Kasumi-1 (cell line): ENCODE data around the gene NELL2.

ENCODE experiments used
- DNase-seq, 2 experiments: peaks; one replicate each; lab custom pipeline; 2025; lab: John Stamatoyannopoulos, UW

The NELL2 gene

DNA sequence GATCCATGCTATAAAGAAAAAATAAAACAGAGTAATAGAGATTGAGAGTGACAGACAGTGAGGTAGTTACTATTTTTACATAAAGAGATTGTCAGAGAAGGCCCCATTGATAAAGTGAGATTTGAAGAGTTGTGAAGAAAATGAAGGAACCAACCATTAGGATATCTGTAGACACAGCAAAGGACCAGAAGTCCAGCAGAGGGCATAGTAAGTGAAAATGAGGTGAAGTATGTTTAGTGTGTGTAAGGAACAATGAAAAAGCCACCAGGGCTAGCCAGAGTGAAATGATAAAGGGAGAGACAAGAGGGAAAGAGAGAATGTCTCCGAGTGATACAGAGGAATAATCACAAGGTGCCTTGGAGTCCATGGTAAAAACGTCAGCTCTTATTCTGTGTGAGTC is 411.0 kb downstream of the NELL2 start:
- DNase-seq: peak; percentile 19 to 39

DNA sequence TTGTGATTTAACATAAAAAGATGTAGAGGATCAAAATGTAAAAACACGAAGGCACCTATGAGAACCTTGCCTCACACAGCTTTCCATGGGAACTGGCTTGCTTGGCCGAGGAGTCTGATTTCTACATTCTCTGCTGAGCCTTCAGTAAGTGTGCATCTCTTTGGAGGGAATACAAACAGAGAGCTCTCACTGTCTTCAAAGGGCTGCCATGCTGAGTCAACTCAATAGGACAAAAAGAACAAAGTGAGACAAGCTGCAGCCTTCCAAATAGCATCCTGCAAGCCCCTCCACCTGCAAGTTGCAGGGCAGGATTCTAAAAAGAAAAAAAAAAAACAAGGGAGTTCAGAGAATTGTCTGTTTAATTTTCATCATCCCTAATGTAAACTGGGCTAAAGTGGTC is 411.9 kb downstream of the NELL2 start:
- DNase-seq: no peak

DNA sequence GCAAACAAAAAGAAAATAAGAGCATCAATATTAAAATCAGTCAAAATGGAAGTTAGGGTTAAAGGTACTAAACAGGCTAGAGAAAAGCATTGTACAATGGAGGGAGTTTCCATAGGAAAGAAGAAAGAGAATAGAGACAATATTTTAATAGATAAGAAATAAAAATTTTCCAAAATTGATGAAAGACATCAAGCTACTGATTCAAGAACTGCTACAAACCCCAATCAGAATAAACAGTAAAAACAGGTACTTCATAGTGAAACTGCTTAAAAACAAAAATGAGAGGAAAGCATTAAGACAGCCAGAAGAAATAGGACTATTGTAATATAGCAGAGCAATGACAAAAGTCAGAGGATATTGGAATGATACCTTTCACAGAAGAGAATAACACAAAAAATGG is 413.4 kb downstream of the NELL2 start:
- no peak for DNase-seq

DNA sequence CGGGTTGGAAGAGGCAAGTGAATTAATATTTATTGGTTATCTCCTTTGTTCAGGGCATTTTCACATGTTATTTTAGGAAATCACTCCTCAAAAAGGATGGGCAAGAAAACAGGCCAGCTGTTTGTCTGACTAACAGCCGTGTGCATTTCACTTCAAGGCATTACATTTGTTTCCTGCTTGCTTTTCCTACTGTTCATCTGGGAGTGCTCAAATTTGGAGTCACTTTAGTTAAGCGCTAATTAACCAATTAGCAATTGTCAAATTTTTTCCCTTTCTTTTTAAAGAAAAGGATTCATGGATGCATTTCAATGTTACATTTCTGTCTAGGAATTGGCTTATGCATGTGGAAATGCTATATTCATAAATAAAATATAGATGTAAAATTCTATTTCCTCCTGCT is 415.9 kb downstream of the NELL2 start:
- DNase-seq: no peak

DNA sequence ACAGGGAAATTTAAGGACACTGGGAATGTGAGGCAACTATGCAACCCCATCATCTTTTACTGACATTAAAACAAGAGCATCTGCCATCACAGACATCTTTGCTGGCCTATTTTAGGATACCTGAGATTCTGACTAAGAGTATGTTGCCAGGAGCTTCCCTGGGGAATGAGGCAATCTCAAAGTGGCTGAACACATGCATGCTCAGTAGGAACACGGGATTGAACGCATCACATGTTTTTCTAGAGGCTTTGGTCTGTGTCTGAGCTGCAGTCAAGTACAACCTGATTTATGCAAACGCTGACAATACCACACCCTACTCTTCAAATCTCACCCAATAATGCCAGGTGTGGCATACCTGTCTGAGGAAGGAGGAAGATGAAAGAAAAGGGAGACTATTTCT is 416.5 kb downstream of the NELL2 start:
- no peak for DNase-seq
